ENCODE data around the gene OXER1.

Gene OXER1

DNA sequence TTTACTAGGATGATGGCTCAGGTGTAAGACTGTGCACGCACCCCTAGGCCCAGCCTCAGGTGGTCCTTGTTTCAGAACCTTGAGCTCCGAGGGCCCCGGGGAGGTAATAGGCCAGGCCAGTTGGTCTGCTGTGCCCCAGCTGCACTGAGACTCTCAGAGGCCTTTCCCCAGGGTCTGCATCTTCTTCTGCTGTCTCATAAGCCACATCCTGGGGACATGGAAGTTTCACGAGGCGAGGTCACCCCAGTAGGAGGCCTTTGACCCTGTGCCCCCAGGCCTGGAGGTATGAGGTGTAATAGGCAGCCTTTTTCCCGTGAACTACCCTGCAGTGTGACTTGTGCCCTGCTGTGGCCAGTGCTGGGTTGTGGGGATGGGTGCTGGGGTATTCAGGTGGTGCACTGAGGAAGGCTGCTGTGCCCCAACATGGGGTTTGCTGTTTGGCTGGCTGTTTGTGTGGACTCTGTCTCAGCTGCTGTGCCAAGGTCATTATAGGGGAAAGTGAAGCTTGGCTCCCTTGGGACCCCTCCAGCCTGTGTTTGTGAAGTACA is 6.9 kb downstream of the OXER1 start:
- TF ChIP-seq, protein P1, sequence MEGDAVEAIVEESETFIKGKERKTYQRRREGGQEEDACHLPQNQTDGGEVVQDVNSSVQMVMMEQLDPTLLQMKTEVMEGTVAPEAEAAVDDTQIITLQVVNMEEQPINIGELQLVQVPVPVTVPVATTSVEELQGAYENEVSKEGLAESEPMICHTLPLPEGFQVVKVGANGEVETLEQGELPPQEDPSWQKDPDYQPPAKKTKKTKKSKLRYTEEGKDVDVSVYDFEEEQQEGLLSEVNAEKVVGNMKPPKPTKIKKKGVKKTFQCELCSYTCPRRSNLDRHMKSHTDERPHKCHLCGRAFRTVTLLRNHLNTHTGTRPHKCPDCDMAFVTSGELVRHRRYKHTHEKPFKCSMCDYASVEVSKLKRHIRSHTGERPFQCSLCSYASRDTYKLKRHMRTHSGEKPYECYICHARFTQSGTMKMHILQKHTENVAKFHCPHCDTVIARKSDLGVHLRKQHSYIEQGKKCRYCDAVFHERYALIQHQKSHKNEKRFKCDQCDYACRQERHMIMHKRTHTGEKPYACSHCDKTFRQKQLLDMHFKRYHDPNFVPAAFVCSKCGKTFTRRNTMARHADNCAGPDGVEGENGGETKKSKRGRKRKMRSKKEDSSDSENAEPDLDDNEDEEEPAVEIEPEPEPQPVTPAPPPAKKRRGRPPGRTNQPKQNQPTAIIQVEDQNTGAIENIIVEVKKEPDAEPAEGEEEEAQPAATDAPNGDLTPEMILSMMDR (IDR thresholded peaks at IDR 0.05; ENCODE audit: low read depth, low read length): no peak
- no peak overlapping the region for H3K4me3 ChIP-seq (replicated peaks in 1 of 2; ENCODE audit: low read depth in 2 of 2, low read length in 2 of 2)
- DNase-seq (ENCODE audit: low read depth in 2 of 2): no peak

DNA sequence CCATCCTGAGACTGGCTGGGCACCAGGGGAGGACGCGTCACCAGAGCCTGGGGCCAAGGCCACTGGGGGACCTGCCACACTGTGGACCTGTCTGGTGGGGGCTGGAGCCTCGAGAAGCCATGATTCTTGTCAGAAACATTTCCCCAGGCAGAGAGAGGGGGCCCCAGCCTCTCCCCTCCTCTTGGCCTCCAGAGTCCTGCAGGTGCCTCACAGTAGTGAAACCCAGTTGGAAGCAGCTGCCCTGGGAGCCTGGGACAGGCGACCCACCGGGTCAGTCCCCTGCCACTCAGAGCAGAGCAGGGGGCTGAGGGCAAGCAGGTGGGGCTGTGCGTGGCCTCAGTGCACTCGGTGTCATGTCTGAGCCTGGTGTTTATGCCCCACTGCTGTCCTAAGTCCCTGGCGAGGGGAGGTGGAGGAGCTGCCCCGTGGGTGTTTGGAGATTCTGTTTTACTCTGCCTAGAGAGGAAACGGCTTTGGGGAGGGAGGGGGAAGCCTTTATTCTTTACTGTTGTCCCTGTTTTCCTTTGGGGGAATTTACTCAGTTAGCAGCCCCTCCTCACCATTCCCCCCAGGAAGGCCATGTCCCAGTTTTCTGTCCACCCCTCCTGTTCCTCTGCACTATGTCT is 7.7 kb downstream of the OXER1 start:
- H3K4me3 ChIP-seq (replicated peaks in 1 of 2; ENCODE audit: low read depth in 2 of 2, low read length in 2 of 2): no peak overlapping the region
- DNase-seq (ENCODE audit: low read depth in 2 of 2): no peak
- TF ChIP-seq, protein P1 (IDR thresholded peaks at IDR 0.05; ENCODE audit: low read depth, low read length): no peak

DNA sequence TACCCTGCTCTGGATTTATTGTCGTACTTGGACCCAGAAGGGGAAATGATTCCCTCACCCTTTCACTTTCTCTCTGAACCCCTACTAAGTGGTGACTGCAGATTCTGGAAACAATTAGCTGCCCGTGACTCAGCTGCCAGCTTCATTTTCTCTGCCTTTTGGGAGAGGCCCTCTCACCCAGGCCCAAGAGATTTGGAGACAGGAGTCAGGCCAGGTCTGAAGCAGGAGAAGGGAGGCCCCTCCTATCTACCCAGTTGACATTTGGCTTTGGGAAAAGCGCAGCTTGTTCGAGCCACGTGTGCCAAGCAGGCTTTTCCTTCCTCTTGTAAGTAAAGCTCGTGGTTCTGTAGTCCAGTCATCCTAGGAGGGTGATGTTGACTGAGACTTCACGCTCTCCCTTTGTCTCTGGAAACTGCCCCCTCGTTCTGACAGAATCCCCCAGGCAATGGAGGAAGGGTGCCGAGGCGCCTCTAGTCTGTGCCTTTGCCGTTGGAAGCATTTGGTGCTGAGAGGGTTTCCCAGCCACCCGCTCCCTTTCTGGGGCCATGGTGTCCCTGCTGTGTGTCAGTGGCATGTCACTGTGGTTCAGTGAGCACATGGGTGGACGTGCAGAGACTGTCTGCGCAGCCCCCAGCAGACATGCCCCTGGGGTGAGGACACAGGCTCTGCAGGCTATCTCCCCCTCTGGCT is 8.6 kb downstream of the OXER1 start:
- TF ChIP-seq, protein P1 (IDR thresholded peaks at IDR 0.05; ENCODE audit: low read depth, low read length): no peak
- peak; percentile 18 to 26 for DNase-seq (ENCODE audit: low read depth in 2 of 2)
- no peak overlapping the region for H3K4me3 ChIP-seq (replicated peaks in 1 of 2; ENCODE audit: low read depth in 2 of 2, low read length in 2 of 2)

DNA sequence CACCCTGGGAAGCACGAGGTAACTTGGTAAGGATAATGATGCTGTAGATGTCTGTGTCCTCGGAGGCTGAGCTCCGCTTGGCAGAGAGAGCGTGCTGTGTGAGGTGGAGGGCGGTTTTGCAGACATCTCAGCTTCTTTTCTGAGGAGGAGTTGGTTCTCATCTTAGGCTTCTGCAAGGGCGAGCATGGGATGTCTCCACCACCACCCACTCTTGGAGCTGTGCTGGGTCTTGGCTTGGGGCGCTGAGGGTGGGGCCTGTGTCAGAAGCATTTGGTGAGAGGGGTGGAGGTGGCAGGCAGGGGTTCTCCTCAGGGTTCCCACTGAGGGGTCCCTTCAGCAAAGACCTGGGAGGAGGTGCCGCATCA is 9.2 kb downstream of the OXER1 start:
- TF ChIP-seq, protein P1 (IDR thresholded peaks at IDR 0.05; ENCODE audit: low read depth, low read length): no peak
- no peak overlapping the region for H3K4me3 ChIP-seq (replicated peaks in 1 of 2; ENCODE audit: low read depth in 2 of 2, low read length in 2 of 2)

DNA sequence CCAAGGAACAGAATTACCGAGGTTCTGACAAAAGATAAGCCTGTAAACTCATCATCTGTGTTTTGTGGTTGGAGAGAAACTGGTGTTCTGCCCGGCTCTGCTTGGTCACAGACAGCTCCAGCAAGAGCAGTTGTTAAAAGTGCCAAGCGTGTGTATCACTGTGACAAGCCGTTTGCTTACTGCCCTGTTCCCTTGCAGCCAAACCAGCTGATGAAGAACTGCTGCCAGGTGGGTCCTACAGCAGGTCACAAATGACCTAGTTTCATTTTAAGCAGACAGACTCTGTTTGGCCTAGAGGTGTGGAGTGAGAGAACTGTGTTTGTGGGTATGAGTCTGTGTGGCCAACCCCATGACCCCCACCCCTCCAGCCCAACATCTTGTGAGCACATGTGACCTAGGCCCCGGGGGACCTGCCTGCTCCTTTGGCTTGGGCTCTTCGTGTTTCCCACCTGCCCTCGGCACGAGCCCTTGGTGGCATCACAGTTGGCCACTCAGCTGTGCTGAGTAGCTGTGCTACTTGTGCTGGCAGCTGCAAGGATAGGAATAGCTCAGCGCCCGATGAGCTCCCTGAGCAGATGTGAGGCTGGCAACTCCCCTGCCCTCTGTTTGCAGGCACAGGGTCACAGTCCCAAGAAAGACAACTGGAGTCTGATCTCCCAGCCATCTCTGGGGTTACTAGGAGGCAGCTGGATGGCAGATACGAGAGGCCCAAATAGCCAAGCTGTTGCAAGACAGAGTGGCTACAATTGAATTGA is 9.7 kb downstream of the OXER1 start:
- DNase-seq (ENCODE audit: low read depth in 2 of 2): peak in 1 of 2 donors; percentile 16
- TF ChIP-seq, protein P1 (IDR thresholded peaks at IDR 0.05; ENCODE audit: low read depth, low read length): no peak
- no peak overlapping the region for H3K4me3 ChIP-seq (replicated peaks in 1 of 2; ENCODE audit: low read depth in 2 of 2, low read length in 2 of 2)

More for the DNA sequence above, 9.2 kb downstream of the OXER1 start:
- DNase-seq (ENCODE audit: low read depth in 2 of 2): no peak

DNA sequence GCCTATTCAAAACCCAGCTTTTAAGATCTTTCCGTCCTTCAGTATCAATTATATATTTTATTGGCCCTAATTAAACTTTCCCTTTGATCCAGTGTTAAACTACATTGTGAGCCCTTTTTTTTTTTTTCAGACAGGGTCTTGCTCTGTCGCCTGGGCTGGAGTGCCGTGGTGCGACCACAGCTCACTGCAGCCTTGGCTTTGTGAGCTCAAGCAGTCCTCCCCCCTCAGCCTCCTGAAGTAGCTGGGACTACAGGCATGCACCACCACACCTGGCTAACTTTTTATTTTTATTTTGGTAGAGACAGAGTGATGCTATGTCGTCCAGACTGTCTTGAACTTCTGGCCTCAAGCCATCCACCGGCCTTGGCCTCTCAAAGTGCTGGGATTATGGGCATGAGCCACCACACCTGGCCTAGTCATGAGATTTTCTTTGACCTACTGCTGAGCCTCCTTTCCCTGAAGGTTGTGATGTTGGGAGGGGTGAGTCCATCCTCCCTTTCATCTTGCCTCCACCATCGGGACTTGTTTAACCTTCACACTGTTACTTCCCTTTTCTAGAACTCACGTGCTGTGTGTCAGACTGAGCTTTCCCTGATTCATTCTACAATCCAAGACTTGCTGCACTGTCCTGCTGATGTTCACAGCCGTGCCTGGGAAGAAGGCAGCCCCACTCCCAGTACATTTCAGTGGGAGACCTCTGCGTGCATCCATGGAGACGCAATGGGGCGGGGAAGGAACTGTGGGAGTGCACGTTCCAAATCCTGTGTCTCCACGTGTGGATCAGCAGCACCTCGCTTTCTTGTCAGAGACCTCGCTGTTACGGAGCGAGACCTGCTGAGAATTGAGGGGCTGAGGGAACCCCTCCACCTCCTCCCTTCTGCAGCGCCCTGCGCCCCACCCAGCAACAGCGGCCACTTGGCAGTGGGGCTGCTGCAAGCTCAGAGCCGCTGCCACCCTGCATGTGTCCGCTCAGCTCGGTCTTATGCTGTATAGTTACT is 10.8 kb downstream of the OXER1 start:
- DNase-seq (ENCODE audit: low read depth in 2 of 2): no peak
- TF ChIP-seq, protein P1 (IDR thresholded peaks at IDR 0.05; ENCODE audit: low read depth, low read length): no peak

More for the DNA sequence above, 10.8 kb downstream of the OXER1 start:
- no peak overlapping the region for H3K4me3 ChIP-seq (replicated peaks in 1 of 2; ENCODE audit: low read depth in 2 of 2, low read length in 2 of 2)
